MCF 10A (cell line): ENCODE results near the gene ARHGEF16. TPM values are rescaled to one million over a fixed set of nuclear protein-coding genes. Genes with fewer than 3 reads are reported as not detected.

Source experiments
- BruUV-seq: library from RNA; stranded (reverse); fragments of 400-500 nt; replicated peaks from 2 replicates; lab custom pipeline; 2021; lab: Mats Ljungman, UMichigan
- CTCF ChIA-PET: fragments of 300-600 bp; sonication (Branson Sonifier 250); formaldehyde crosslinking; extraction: SDS; loops from one replicate; lab custom pipeline; 2021; ENCODE audit warnings: antibody characterized with exemption, inconsistent platforms; lab: Yijun Ruan, JAX
- POLR2A ChIA-PET: fragments of 300-600, 350-650 bp; sonication (Branson Sonifier 250); formaldehyde crosslinking; extraction: SDS; loops from one replicate; lab custom pipeline; 2020; ENCODE audit warnings: antibody characterized with exemption, inconsistent platforms; lab: Yijun Ruan, JAX
- DNase-seq: peaks from one replicate; pipeline ENCODE4 v3.0.0-alpha.2; 2018; ENCODE audit not compliant: unreplicated experiment
- H3K27ac Mint-ChIP-seq: one replicate; pipeline ENCODE4 v1.8.0; 2022; ENCODE audit warnings: mild to moderate bottlenecking, low read depth, mixed read lengths; ENCODE audit not compliant: unreplicated experiment
- H3K27me3 Mint-ChIP-seq: one replicate; pipeline ENCODE4 v1.8.0; 2022; ENCODE audit warnings: mixed read lengths; ENCODE audit not compliant: insufficient read depth, unreplicated experiment
- H3K36me3 Mint-ChIP-seq: one replicate; pipeline ENCODE4 v1.8.0; 2022; ENCODE audit warnings: mild to moderate bottlenecking, moderate library complexity, mixed read lengths; ENCODE audit not compliant: insufficient read depth, unreplicated experiment
- H3K4me1 Mint-ChIP-seq: one replicate; pipeline ENCODE4 v1.8.0; 2022; ENCODE audit warnings: mixed read lengths; ENCODE audit not compliant: insufficient read depth, unreplicated experiment
- H3K4me3 Mint-ChIP-seq: one replicate; pipeline ENCODE4 v1.8.0; 2022; ENCODE audit warnings: mild to moderate bottlenecking, moderate library complexity, mixed read lengths; ENCODE audit not compliant: unreplicated experiment
- H3K9me3 Mint-ChIP-seq: one replicate; pipeline ENCODE4 v1.8.0; 2022; ENCODE audit warnings: mixed read lengths; ENCODE audit not compliant: unreplicated experiment
- intact Hi-C: fragments of 100-400 bp; cut with micrococcal nuclease; formaldehyde crosslinking; loops from 2 replicates; pipeline ENCODE4 v1.14.1; 2022
- total RNA-seq: library from RNA; stranded (reverse); gene quantifications from 2 replicates; pipeline ENCODE4 v1.2.3, GENCODE V29; 2022
- TF ChIP-seq, protein P1 (sequence below): fragments of 200-600 bp; IDR thresholded peaks from one replicate; pipeline ENCODE4 v1.8.0; 2022; ENCODE audit warnings: antibody characterized with exemption, mild to moderate bottlenecking; ENCODE audit not compliant: unreplicated experiment

ARHGEF16 gene
- total RNA-seq, 1 experiment from 2014 or later, result 8.6 TPM

DNA sequence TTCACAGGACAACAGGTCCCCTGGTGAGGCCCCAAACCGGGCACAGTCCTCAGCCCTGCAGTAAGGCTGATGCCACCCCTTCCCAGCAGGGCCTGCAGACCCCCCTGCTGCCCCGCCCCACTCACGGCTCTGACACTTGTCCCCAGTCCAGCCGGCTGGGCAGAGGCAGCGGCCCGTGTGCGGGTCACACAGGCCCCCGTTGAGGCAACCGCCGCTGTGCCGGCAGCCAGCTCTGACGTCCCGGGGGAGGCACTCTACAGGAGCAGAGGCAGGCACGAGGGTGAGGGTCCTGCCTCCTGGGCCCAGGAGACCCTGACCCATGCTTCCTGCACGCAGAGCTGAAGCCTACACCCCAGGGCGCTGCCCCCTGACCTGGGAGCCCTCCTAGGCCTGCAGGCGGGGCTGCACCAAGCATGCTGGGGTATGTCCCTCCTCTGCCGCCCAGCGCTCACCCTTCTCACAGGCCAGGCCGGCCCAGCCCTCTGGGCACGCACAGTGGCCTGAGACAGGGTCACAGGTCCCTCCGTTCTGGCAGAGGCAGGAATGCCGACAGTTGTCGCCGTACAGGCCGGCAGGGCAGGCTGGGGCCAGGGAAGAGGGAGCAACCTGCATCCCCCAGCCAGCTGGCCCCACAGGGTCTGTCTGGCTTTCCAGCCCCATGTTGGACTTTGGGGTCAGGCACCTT is 43.9 kb downstream of the ARHGEF16 start:
- no peak overlapping the region for H3K4me3 Mint-ChIP-seq
- intact Hi-C loops, result loop anchor here (10.0 kb wide), 1 partner anchor 66 kb away; no protein-coding TSS in a partner anchor
- no peak for DNase-seq
- ChIA-PET POLR2A (no interaction called here), CTCF (no interaction called here)
- TF ChIP-seq, protein P1, sequence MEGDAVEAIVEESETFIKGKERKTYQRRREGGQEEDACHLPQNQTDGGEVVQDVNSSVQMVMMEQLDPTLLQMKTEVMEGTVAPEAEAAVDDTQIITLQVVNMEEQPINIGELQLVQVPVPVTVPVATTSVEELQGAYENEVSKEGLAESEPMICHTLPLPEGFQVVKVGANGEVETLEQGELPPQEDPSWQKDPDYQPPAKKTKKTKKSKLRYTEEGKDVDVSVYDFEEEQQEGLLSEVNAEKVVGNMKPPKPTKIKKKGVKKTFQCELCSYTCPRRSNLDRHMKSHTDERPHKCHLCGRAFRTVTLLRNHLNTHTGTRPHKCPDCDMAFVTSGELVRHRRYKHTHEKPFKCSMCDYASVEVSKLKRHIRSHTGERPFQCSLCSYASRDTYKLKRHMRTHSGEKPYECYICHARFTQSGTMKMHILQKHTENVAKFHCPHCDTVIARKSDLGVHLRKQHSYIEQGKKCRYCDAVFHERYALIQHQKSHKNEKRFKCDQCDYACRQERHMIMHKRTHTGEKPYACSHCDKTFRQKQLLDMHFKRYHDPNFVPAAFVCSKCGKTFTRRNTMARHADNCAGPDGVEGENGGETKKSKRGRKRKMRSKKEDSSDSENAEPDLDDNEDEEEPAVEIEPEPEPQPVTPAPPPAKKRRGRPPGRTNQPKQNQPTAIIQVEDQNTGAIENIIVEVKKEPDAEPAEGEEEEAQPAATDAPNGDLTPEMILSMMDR, result no peak
- no peaks in the 10 kb centered on the region for H3K27me3 Mint-ChIP-seq
- H3K4me1 Mint-ChIP-seq, result peaks cover 2% of the 10 kb centered on the region
- no TSS peak for BruUV-seq
- H3K27ac Mint-ChIP-seq, result no peak overlapping the region
- H3K36me3 Mint-ChIP-seq, result peaks cover 5% of the 10 kb centered on the region
- no peaks in the 10 kb centered on the region for H3K9me3 Mint-ChIP-seq

DNA sequence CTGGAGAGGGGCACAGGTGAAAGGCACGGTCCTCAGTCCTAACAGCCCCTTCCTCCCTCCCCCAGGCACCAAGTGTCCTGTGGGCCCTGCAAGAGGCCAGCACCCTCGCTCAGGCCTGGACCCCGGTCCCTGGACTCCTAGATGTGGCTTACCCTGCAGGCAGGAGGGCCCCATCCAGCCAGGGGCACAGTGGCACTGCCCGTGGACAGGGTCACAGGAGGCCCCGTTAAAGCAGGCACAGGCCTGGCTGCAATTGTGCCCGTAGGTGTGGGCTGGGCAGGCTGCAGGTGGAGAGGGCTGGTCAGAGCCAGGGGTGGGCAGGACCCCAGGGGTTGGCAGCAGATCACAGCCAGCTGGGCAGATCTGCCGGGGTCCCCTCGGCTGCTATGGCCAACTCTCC is 44.5 kb downstream of the ARHGEF16 start:
- Mint-ChIP-seq H3K9me3 (no peaks in the 10 kb centered on the region), H3K27me3 (no peaks in the 10 kb centered on the region), H3K27ac (no peak overlapping the region), H3K4me3 (no peak overlapping the region), H3K36me3 (peaks cover 5% of the 10 kb centered on the region), H3K4me1 (peaks cover 6% of the 10 kb centered on the region)
- no TSS peak for BruUV-seq
- ChIA-PET CTCF (no interaction called here), POLR2A (interaction anchor here (0.7 kb wide), 1 partner anchor 286 kb away, joined by 3 read pairs; no protein-coding TSS in a partner anchor)
- TF ChIP-seq, protein P1, result no peak
- no peak for DNase-seq
- intact Hi-C loops, result loop anchor here (10.0 kb wide), 1 partner anchor 66 kb away; no protein-coding TSS in a partner anchor

DNA sequence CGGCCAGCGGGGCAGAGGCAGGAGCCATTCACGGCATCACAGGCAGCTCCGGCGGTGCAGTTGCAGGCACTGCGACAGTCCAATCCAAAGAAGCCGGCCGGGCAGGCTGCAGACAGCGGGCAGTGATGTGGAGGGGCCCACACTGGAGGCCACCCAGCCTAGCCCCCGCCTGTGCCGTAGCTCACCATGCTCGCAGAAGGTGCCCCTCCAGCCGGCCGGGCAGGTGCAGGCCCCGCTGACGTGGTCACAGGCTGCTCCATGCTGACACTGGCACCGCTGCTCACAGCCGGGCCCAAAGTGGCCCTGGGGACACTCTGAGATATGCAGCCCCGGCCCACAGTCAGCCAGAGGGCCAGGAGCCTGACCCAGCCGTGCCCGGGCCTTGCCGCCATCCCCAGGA is 45.1 kb downstream of the ARHGEF16 start:
- ChIA-PET POLR2A (interaction anchor here (0.7 kb wide), 1 partner anchor 285 kb away, joined by 3 read pairs; no protein-coding TSS in a partner anchor), CTCF (no interaction called here)
- no TSS peak for BruUV-seq
- Mint-ChIP-seq H3K4me1 (peaks cover 12% of the 10 kb centered on the region), H3K27ac (no peak overlapping the region), H3K9me3 (no peaks in the 10 kb centered on the region), H3K4me3 (no peak overlapping the region), H3K36me3 (peaks cover 5% of the 10 kb centered on the region), H3K27me3 (no peaks in the 10 kb centered on the region)
- TF ChIP-seq, protein P1, result no peak
- intact Hi-C loops, result loop anchor here (10.0 kb wide), 1 partner anchor 65 kb away; no protein-coding TSS in a partner anchor
- no peak for DNase-seq

DNA sequence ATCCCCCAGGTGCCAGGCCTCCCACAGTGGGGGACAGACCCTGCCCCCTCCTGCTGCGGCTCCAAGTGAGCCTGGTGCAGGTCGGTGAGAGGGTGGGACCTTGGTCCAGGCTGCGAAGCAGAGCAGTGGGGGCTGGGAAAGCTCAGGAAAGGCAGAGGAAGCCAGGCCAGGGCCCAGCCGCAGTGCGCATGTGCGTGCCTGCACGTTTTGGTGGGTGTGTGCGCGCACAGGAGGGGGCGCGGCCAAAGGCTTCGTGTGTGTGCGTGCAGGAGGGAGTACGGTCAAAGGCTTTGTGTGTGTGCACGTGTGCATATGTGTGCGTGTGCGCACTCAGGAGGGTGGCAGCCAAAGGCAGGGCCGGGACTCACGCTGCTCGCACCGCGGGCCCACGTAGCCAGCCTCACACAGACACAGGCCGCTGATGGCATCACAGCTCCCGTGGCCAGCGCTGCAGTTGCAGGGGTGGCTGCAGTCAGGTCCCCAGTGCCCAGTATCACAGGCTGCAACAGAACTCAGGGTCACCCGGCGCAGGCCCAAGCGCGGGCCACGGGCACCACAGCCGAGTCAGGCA is 45.9 kb downstream of the ARHGEF16 start:
- Mint-ChIP-seq H3K9me3 (no peaks in the 10 kb centered on the region), H3K36me3 (peaks cover 5% of the 10 kb centered on the region), H3K4me1 (peaks cover 13% of the 10 kb centered on the region), H3K27me3 (no peaks in the 10 kb centered on the region), H3K27ac (no peak overlapping the region), H3K4me3 (no peak overlapping the region)
- DNase-seq, result no peak
- no TSS peak for BruUV-seq
- CTCF ChIA-PET, result interaction anchor here (0.6 to 1.6 kb wide), 2 partner anchors 29 to 115 kb away, joined by 3 read pairs; no protein-coding TSS in a partner anchor
- POLR2A ChIA-PET, result no interaction called here
- TF ChIP-seq, protein P1, result no peak
- intact Hi-C loops, result no loop called here
